Measurements from ENCODE around the gene SMC1B.
"Not testable (repeated sequence)": the region's sequence is repeated elsewhere in the genome, so short reads cannot be mapped to it uniquely, and the experiment has no call there.

Gene SMC1B

GRCh38 chr22:45420011-45420410, 6.6 kb upstream of the SMC1B start:
- no peak for DNase-seq (ENCODE audit: low read depth)

GRCh38 chr22:45418770-45419138, 5.4 kb upstream of the SMC1B start:
- no peak for DNase-seq (ENCODE audit: low read depth)

DNA sequence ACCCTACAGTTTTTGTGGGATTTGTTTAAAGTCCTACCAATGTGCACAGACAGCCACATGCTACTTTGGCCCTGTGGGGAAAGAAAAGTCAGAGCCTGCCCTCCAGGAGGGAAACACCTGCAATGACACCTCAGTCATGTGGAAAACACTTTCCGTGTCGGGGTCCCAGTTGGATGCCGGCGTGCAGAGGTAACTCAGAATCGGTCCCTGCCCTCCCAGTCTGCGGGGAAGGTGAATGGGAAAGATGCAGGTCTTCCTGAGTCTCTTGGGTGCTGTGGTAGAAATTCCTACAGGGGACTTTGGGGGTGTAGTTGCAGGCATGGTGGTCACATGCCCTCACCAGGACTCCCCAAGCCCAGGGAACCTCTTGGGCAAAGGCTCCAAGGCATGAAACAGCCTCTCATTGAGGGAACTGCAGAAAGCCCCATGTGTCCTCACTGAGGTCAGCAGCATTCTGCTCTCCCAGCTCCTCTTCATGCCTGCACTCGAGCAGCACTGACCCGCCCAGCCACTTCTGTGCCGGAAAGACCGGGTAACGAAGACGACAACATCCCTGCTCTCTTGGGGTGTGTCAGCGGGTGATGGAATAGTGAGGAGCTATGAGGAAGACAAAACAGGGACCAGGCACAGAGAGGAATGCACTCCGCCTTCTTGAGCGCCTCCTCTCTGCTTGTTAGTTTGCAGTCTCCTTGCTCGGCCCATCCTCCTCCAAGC, 4.8 kb upstream of the SMC1B start:
- no peak for DNase-seq (ENCODE audit: low read depth)

DNA sequence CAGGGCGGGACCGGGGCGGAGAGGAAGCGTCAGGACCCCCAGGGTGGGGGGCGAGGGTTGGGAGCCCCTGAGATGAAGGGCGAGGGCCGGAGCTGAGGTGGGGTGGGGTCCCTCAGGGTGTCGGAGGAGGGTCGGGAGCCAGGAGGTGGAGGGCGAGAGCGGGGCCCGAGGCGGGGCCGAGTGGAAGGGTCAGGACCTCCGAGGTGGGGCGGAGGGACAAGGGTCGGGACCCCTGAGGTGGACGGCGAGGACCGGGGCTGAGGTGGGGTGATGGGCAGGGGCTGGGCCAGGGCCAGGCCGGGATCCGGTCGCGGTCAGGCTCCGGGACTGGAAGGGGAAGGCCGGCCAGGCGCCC, 409 bp downstream of the SMC1B start:
- no peak for DNase-seq (ENCODE audit: low read depth)

DNA sequence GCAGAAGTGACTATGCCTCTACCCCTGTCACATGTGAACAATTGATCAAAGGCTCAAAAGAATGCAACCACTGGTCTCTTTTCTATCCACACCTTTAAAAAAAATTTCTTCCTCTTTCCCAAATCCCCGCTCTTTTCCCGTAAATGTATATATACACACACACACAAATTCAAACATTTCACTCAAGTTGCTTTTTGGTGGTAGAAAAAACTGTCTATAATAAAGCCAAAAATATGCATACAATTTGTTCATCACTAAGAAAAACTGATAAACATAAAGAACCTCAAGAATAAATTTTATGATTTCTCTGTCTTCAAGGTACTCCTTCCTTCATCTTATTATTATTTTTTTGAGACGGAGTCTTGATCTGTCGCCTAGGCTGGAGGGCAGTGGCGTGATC, 5.6 kb downstream of the SMC1B start:
- no peak for DNase-seq (ENCODE audit: low read depth)

GRCh38 chr22:45402466-45402985, 10.9 kb downstream of the SMC1B start:
- no peak for DNase-seq (ENCODE audit: low read depth)

- DNase-seq (ENCODE audit: low read depth), result no peak
Observed at GRCh38 chr22:45399712-45400445, 13.5 kb downstream of the SMC1B start.

GRCh38 chr22:45398214-45398613, 15.2 kb downstream of the SMC1B start:
- DNase-seq (ENCODE audit: low read depth), result no peak

GRCh38 chr22:45397806-45398205, 15.6 kb downstream of the SMC1B start:
- no peak for DNase-seq (ENCODE audit: low read depth)

DNA sequence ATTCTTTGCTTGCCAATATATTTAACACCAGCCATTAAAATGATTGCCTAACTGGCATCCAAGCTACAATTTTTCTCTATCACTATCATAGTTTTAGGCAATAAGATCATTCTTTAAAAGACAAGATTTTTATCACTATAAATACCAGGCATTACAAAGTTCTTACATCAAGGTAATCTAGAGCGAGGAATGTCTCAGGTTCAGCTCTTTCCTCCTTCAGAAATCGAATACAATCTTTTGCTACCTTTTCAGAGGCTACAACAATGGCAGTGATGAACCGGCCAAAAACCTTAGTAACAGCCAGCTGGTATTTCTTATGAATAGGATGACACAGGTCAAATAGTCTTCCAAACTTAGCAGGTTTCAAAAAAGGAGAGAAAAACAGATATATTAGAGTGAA, 23.9 kb downstream of the SMC1B start:
- no peak for DNase-seq (ENCODE audit: low read depth)

DNA sequence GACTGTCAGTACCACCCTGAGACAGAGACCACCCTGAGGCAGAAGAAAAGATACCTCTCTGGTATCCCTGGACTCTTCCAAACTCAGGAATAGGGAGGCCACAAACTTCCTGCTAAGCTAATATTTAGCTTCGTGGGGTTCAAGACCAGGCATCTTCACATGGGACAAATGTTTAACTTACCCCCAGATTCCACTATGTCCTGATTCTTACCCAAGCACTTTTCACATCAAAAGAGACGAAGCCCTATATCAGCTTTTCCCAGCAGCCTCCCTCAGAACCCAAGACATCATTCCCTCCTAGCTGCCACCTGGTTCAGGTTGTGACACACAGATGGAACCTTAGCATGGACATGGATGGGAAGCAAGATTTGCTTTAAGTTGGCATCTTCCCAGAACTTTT, 32.1 kb downstream of the SMC1B start:
- DNase-seq (ENCODE audit: low read depth), result no peak

- no peak for DNase-seq (ENCODE audit: low read depth)
Observed at GRCh38 chr22:45376703-45377102, 36.7 kb downstream of the SMC1B start.

DNA sequence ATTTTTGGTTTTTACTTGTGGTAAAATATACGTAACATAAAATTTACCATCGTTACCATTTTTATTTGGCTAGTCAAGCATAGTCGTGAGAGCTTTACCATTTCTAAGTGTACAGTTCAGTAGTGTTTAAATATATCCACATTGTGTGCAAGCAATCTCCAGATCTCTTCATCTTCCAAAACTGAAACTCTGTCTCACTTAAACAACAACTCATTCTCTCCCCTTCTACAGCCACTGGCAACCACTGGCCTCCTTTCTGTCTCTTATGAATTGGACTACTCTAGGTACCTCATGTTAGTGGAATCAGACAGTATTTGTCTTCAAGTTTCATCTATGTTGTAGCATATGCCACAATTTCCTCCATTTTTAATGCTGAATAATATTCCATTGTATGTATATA, 37.4 kb downstream of the SMC1B start:
- no peak for DNase-seq (ENCODE audit: low read depth)

- not testable (repeated sequence) for DNase-seq (ENCODE audit: low read depth)
Observed at GRCh38 chr22:45373592-45373991, 39.8 kb downstream of the SMC1B start.

DNA sequence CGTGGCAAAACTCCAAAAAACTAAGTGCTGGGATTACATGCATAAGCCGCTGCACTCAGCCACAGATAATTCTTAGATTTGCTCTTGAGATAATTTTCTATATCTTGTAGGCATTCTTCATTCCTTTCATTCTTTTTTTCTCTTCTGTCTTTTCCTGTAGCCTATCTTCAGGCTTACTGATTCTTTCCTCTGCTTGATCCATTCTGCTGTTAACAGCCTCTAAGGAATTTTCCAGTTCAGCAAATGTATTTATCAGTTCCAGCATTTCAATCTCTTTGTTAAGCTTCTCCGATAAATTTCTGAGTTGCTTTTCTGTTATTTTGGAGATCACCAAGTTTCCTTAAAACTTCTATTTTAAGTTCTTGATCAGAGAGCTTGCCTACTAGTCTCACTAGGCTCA, 46.7 kb downstream of the SMC1B start:
- no peak for DNase-seq (ENCODE audit: low read depth)

DNA sequence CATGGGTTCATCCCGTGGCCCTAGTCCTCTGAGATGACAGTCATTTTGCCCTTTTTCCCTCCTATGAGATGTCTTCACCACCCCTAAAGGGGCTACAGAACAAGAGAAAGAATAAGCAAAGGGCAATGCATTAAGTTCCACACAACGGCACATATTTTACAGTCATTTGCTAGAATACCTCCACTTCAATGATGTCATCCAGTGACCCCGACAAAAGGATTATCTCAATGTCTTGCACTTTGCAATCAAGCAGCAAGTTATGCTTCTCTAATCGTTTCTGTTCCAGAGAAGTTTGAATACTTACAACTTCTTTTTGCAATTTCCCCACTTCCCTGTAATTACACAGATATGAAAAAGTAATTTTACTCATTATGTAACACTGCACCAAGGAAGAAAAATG, 53.8 kb downstream of the SMC1B start:
- no peak for DNase-seq (ENCODE audit: low read depth)

- DNase-seq (ENCODE audit: low read depth), result no peak
Observed at GRCh38 chr22:45358127-45358526, 55.3 kb downstream of the SMC1B start.

GRCh38 chr22:45357490-45357889, 55.9 kb downstream of the SMC1B start:
- no peak for DNase-seq (ENCODE audit: low read depth)

DNA sequence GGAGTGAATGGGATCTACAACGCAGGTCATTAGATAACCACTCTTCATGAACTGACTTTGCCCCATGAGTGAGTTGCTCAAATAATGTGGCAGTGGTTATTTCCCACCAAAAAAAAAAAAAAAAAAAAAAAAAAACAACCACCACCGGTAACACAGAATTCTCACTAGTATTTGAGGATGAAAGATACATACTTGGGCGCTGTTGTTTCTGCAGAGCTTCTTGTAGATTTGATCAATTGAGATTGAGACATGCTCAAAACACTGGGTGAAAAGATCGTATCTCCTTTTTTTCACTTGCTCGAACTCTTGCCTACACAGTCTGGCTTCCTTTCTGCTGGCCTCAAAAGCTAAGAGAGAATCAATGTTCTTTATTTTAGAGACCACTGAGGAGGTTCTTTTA, 59.6 kb downstream of the SMC1B start:
- no peak for DNase-seq (ENCODE audit: low read depth)

- not testable (repeated sequence) for DNase-seq (ENCODE audit: low read depth)
Observed at GRCh38 chr22:45352757-45353156, 60.6 kb downstream of the SMC1B start.

GRCh38 chr22:45351956-45352355, 61.4 kb downstream of the SMC1B start:
- no peak for DNase-seq (ENCODE audit: low read depth)

DNA sequence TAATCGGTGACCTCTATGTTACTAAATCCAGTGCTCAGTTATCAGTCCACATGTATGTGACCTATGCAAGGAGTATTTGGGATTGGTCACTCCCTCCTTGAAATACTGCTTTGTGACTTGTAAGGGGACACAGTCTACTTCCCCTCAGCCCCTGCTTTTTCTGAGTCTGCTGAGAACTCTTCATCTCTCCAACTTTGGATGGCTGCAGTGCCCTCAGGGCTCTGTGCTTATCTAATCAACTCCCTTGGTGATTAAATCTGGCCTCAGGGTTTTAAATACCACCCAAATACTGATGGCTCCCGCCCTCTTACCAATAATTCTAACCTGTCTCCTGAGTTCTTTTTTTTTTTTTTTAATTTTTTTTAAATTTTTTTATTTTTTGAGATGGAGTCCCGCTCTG, 63.5 kb downstream of the SMC1B start:
- no peak for DNase-seq (ENCODE audit: low read depth)

GRCh38 chr22:45344334-45344733, 69.1 kb downstream of the SMC1B start:
- DNase-seq (ENCODE audit: low read depth), result no peak

GRCh38 chr22:45343143-45343542, 70.3 kb downstream of the SMC1B start:
- DNase-seq (ENCODE audit: low read depth), result no peak

Data from stimulated activated CD8-positive, alpha-beta memory T cell treated with anti-CD3 and anti-CD28 coated beads, Interleukin-12 subunit alpha, Interleukin-12 subunit beta, amount 100 ng/mL, for 1 hour (primary cell).